ENCODE measurements around the gene DDX25. TPM values are rescaled to one million over a fixed set of nuclear protein-coding genes. Genes with fewer than 3 reads are reported as not detected.

Gene DDX25
- total RNA-seq, 1 donor from 2014 or later = not detected

DNA sequence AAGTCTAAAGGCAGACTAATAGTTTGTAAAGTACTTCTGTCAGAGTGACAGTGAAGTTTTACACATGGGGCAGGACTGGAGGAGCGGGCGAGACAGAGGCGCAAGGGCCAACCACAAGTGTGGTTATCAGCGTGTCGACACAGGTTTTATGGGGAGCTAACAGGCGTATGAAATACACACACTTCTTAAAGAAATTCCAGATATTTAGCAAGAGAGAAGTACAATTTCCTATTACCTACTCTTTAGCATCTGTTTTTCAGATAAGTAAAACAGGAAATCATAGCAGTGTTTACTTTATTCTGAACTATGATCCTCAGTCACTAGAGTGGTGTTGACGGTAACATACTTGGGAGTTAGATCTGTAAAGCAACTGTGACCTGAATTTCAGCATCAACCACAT, 64.0 kb downstream of the DDX25 start:
- no peak for DNase-seq (ENCODE audit: low read depth, low spot score)

DNA sequence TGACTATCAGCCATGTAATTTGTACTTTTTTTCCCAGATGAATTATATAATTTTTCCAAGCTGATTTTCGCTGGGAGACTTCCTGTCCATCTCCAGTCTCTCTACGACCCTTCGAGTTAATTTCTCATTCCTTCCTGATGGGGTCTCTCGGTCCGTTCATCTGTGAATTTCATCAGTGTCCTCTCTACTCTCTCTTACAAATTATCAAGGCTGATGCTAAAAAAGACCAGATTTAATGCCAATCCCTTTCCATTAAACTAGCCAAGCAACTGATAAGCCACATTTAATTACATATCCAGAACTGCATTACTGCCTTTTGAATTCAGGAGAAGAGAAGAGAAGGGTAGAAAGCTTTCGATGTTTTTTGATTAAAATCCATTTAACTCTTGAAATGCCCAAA, 67.3 kb downstream of the DDX25 start:
- no peak for DNase-seq (ENCODE audit: low read depth, low spot score)

GRCh38 chr11:125974284-125974683, 70.0 kb downstream of the DDX25 start:
- no peak for DNase-seq (ENCODE audit: low read depth, low spot score)

GRCh38 chr11:125975634-125976033, 71.3 kb downstream of the DDX25 start:
- DNase-seq (ENCODE audit: low read depth, low spot score) = no peak

DNA sequence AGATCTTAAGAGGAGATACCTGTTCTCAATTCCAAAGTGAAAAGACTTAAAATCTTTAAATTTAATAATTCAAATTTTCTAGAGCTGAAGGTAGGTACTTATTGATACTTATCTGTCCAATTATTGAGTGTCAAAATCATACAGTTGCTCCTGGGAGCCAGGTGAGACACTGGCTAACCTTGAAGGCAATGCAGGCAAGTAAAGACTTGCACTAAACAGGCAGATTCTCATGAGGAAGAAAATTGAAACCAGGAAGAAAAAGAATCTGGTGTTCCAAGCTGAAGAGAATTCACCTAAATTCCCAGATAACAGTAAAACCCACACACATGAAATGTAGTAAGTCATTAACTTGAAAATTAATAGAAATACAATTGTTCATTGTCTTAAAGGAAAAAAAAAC, 71.8 kb downstream of the DDX25 start:
- DNase-seq (ENCODE audit: low read depth, low spot score) = no peak

DNA sequence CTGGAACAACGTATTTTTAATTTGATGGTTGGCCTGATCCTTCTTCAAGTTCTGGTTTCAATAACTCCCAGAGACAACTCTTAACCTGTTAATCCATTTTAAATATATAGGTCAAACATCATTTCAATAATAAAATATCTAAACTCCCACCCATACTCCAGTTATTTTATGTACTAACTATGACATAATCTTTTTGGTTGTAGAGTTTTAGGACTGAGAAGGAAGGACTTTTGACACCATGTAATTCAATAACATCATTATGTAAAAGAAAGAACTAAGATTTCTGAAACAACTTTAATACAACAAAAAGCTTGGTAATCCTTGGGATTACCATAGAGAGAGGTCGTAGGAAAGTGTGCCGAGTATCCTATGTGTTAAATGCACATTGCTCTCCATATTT, 73.0 kb downstream of the DDX25 start:
- no peak for DNase-seq (ENCODE audit: low read depth, low spot score)

- no peak for DNase-seq (ENCODE audit: low read depth, low spot score)
Observed at GRCh38 chr11:125978181-125978716, 73.9 kb downstream of the DDX25 start.

Other genes starting within 250 kb of the DDX25 start
- not detected in 2 replicates for gene ACRV1, start 223.7 kb upstream of the DDX25 start, total RNA-seq
- gene PATE1, start 158.2 kb upstream of the DDX25 start, total RNA-seq = not detected in 2 replicates
- 0.07 and 0.28 TPM in 2 replicates for gene PATE2, start 125.7 kb upstream of the DDX25 start, total RNA-seq
- gene PATE3, start 116.4 kb upstream of the DDX25 start, total RNA-seq = not detected in 2 replicates
- not detected in 2 replicates for gene PATE4, start 71.2 kb upstream of the DDX25 start, total RNA-seq
- 8.6 and 12.4 TPM in 2 replicates for gene HYLS1, start 16.8 kb upstream of the DDX25 start, total RNA-seq
- 13.9 and 14.4 TPM in 2 replicates for gene PUS3, start 1.3 kb upstream of the DDX25 start, total RNA-seq
- not detected in 2 replicates for gene VSIG10L2, start 41.5 kb downstream of the DDX25 start, total RNA-seq
- gene CDON, start 158.4 kb downstream of the DDX25 start, total RNA-seq = 1.4 and 1.8 TPM in 2 replicates